Natural killer cell (primary cell): Measurements from ENCODE around the gene NLRP14. TPM values are rescaled to one million over a fixed set of nuclear protein-coding genes. Genes with fewer than 3 reads are reported as not detected.

ENCODE experiments used
- ATAC-seq, 3 donors: fragments of 150-1000 bp in 2 of 3; fragments of 200-7000 bp in 1 of 3; cut with Tn5 transposase; 1 replicate in 1 of 3; 2 replicates in 2 of 3; pipeline ENCODE4 v1.10.0; 2021; ENCODE audit warnings: mild to moderate bottlenecking in 2 of 3, moderate library complexity in 2 of 3
- DNase-seq, 2 donors: peaks; one replicate each; pipeline versions ENCODE4 v3.0.0 to v3.0.0-alpha.2; 2013 to 2021; ENCODE audit warnings: mixed read lengths in 1 of 2
- H3K27ac ChIP-seq: one replicate; pipeline ENCODE4 v1.5.1; 2013; ENCODE audit warnings: mild to moderate bottlenecking, low read length
- H3K27me3 ChIP-seq: one replicate; pipeline ENCODE4 v1.6.1; 2013; ENCODE audit warnings: low read length; ENCODE audit not compliant: control insufficient read depth, insufficient read depth
- H3K36me3 ChIP-seq: one replicate; pipeline ENCODE4 v1.6.1; 2013; ENCODE audit warnings: low read length; ENCODE audit not compliant: control insufficient read depth, insufficient read depth
- H3K4me1 ChIP-seq: one replicate; pipeline ENCODE4 v1.6.1; 2013; ENCODE audit warnings: low read length; ENCODE audit not compliant: control insufficient read depth, insufficient read depth
- H3K4me3 ChIP-seq: one replicate; pipeline ENCODE4 v1.5.1; 2013; ENCODE audit warnings: low read length
- H3K9me3 ChIP-seq: one replicate; pipeline ENCODE4 v1.6.1; 2013; ENCODE audit warnings: low read length; ENCODE audit not compliant: control insufficient read depth, insufficient read depth
- H3K27ac Mint-ChIP-seq, 2 donors: one replicate each; pipeline ENCODE4 v1.8.0; 2022; ENCODE audit warnings: mild to moderate bottlenecking in 2 of 2, mixed read lengths in 2 of 2, moderate library complexity in 1 of 2
- H3K27me3 Mint-ChIP-seq, 2 donors: one replicate each; pipeline ENCODE4 v1.8.0; 2022; ENCODE audit warnings: low read depth in 2 of 2, mixed read lengths in 2 of 2
- H3K36me3 Mint-ChIP-seq: one replicate; pipeline ENCODE4 v1.8.0; 2022; ENCODE audit warnings: mixed read lengths
- H3K4me1 Mint-ChIP-seq, 2 donors: one replicate each; pipeline ENCODE4 v1.8.0; 2022; ENCODE audit warnings: mixed read lengths in 2 of 2
- H3K4me3 Mint-ChIP-seq: one replicate; pipeline ENCODE4 v1.8.0; 2022; ENCODE audit warnings: mild to moderate bottlenecking, moderate library complexity, mixed read lengths
- H3K9me3 Mint-ChIP-seq, 2 donors: one replicate each; pipeline ENCODE4 v1.8.0; 2022; ENCODE audit warnings: mixed read lengths in 2 of 2
- CTCF ChIP-seq: fragments of 200-600 bp; IDR thresholded peaks from one replicate; pipeline ENCODE4 v1.8.0; 2022; ENCODE audit warnings: antibody characterized with exemption
- WGBS: methylation state at CpG from one replicate; pipeline ENCODE4 v1.1.7; 2013; ENCODE audit warnings: missing lambda C conversion rate; ENCODE audit not compliant: insufficient coverage; 5-methylcytosine and 5-hydroxymethylcytosine counted together
- intact Hi-C: fragments of 100-400 bp; cut with micrococcal nuclease; formaldehyde crosslinking; loops from one replicate; pipeline ENCODE4 v1.14.2; 2022
- total RNA-seq, 4 donors: library from RNA; stranded (reverse); fragments of 120-200 nt in 1 of 4; gene quantifications; one replicate each; pipeline versions ENCODE4 v1.2.3 to v1.2.4, GENCODE V29; 2013 to 2022

Gene NLRP14
- total RNA-seq, 3 donors from 2014 or later (not counting 1 experiment from before 2014, with no cell fraction given), result not detected

DNA sequence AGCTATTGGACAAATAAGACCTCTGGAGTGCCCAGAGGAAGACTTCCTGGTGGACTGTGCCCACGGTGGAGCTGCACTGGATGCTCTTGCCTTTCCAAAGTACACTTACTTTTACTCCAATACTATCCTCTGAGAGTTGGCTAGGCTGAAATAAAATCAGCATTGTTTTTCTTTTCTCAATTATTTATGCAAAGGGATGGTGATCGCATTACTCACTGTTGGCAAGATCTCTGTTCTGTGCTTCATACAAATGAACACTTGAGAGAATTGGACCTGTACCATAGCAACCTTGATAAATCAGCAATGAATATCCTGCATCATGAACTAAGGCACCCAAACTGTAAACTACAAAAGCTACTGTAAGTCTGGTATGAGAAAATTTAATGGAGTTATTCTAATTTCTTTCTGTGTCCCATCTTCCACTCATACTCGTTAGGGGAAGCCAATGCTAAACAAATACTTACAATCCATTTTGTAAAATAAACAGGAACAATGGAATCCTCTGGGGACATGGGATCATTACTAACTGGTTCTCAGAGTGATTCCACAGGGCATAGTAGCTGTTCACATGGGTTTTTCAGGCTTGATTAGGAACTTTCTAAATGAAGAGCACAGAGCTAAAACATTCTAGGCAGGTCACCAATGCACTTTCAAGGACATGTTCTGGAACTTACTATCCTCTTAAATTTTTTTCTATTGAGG lies 26.3 kb downstream of the NLRP14 start:
- Histone ChIP-seq H3K4me1 (no peaks in the 10 kb centered on the region), H3K27me3 (no peaks in the 10 kb centered on the region), H3K36me3 (no peaks in the 10 kb centered on the region), H3K4me3 (no peak overlapping the region), H3K9me3 (no peaks in the 10 kb centered on the region), H3K27ac (no peak overlapping the region)
- intact Hi-C loops, result no loop called here
- 93% methylated on average over 3 of the region's 3 CpGs for WGBS
- no peaks in the 10 kb centered on the region for H3K4me1 Mint-ChIP-seq
- no peak for DNase-seq
- H3K9me3 Mint-ChIP-seq, result no peaks in the 10 kb centered on the region
- H3K27ac Mint-ChIP-seq, result no peak overlapping the region
- no peaks in the 10 kb centered on the region for H3K36me3 Mint-ChIP-seq
- no peak overlapping the region for H3K4me3 Mint-ChIP-seq
- no peaks in the 10 kb centered on the region for H3K27me3 Mint-ChIP-seq
- no peak for TF ChIP-seq CTCF
- ATAC-seq, result no peak

DNA sequence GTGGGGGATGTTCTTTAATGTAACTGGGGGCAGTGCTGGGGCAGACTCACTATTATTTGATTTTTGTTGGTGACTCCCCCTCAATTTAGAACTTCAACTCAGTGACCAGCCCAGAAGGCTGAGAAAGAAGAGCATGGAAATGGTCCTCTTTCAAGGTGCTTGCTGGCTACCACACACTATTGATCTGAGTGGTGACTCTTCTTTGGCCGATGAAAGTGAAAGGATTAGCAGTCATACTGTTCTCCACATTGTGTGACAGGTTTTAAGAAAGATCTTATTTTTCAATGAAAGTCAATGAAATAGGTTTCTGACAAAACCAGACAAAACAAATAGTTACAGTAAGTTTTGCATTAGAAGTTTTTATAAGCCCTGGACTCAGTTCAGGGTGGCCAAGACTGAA lies 29.9 kb downstream of the NLRP14 start:
- Histone ChIP-seq H3K9me3 (no peaks in the 10 kb centered on the region), H3K4me1 (no peaks in the 10 kb centered on the region), H3K27ac (no peak overlapping the region), H3K27me3 (no peaks in the 10 kb centered on the region), H3K4me3 (no peak overlapping the region), H3K36me3 (no peaks in the 10 kb centered on the region)
- Mint-ChIP-seq H3K27ac (no peak overlapping the region), H3K27me3 (peaks cover 0 to 15% of the 10 kb centered on the region in 2 donors), H3K4me1 (no peaks in the 10 kb centered on the region), H3K9me3 (no peaks in the 10 kb centered on the region), H3K36me3 (no peaks in the 10 kb centered on the region), H3K4me3 (no peak overlapping the region)
- ATAC-seq (no peak), DNase-seq (no peak)
- intact Hi-C loops, result no loop called here
- no peak for TF ChIP-seq CTCF
- WGBS, result 82% methylated on average over 1 of the region's 1 CpG

- H3K36me3 Mint-ChIP-seq, result no peaks in the 10 kb centered on the region
- TF ChIP-seq CTCF, result no peak
- no peak overlapping the region for H3K4me3 Mint-ChIP-seq
- no peaks in the 10 kb centered on the region for H3K9me3 Mint-ChIP-seq
- Histone ChIP-seq H3K4me3 (no peak overlapping the region), H3K27ac (no peak overlapping the region), H3K9me3 (no peaks in the 10 kb centered on the region), H3K36me3 (no peaks in the 10 kb centered on the region), H3K4me1 (no peaks in the 10 kb centered on the region), H3K27me3 (no peaks in the 10 kb centered on the region)
- H3K27ac Mint-ChIP-seq, result no peak overlapping the region
- no peaks in the 10 kb centered on the region for H3K4me1 Mint-ChIP-seq
- intact Hi-C loops, result no loop called here
- peaks cover 10 to 20% of the 10 kb centered on the region in 2 donors for H3K27me3 Mint-ChIP-seq
- no peak for ATAC-seq
- WGBS, result 80% methylated on average over 4 of the region's 6 CpGs
- DNase-seq, result no peak
Measured at GRCh38 chr11:7056828-7057513, 36.7 kb downstream of the NLRP14 start.
